Liver (tissue), 9 donors: ENCODE data around the gene SPATC1L. TPM values are rescaled to one million over a fixed set of nuclear protein-coding genes. Genes with fewer than 3 reads are reported as not detected.
A peak's percentile ranks its signal among the peaks of the same experiment; 100 is the strongest.

Source experiments
- DNase-seq: peaks from one replicate; pipeline ENCODE4 v3.0.0-alpha.2; 2017; ENCODE audit warnings: low spot score
- H3K27ac ChIP-seq, 2 donors: one replicate each; pipeline ENCODE4 v1.7.0; 2013; ENCODE audit warnings: inconsistent platforms in 2 of 2, low read length in 2 of 2, control low read depth in 1 of 2, low read depth in 1 of 2, mild to moderate bottlenecking in 1 of 2
- H3K27me3 ChIP-seq, 4 donors: one replicate each; pipeline versions ENCODE4 v1.6.1 to v1.7.0; 2013; ENCODE audit warnings: low read length in 3 of 4, inconsistent platforms in 1 of 4, mild to moderate bottlenecking in 1 of 4, moderate library complexity in 1 of 4; ENCODE audit not compliant: control insufficient read depth in 4 of 4, insufficient read depth in 4 of 4
- H3K36me3 ChIP-seq, 4 donors: one replicate each; pipeline versions ENCODE4 v1.6.1 to v1.7.0; 2013; ENCODE audit warnings: low read length in 3 of 4, mild to moderate bottlenecking in 3 of 4, low read depth in 1 of 4, moderate library complexity in 1 of 4; ENCODE audit not compliant: control insufficient read depth in 4 of 4, insufficient read depth in 3 of 4
- H3K4me1 ChIP-seq, 4 donors: one replicate each; pipeline versions ENCODE4 v1.6.1 to v1.7.0; 2013; ENCODE audit warnings: low read length in 3 of 4, mild to moderate bottlenecking in 3 of 4, moderate library complexity in 1 of 4; ENCODE audit not compliant: control insufficient read depth in 4 of 4, insufficient read depth in 4 of 4
- H3K4me3 ChIP-seq, 3 donors: one replicate each; pipeline versions ENCODE4 v1.6.1 to v1.7.0; 2013; ENCODE audit warnings: low read length in 3 of 3, control low read depth in 1 of 3, low read depth in 1 of 3, mild to moderate bottlenecking in 1 of 3
- H3K9ac ChIP-seq, 2 donors: one replicate each; pipeline ENCODE4 v1.7.0; 2013; ENCODE audit warnings: low read length in 2 of 2, mild to moderate bottlenecking in 2 of 2, moderate library complexity in 2 of 2, control low read depth in 1 of 2, low read depth in 1 of 2
- H3K9me3 ChIP-seq, 4 donors: one replicate each; pipeline versions ENCODE4 v1.6.1 to v1.7.0; 2013; ENCODE audit warnings: low read length in 3 of 4; ENCODE audit not compliant: control insufficient read depth in 4 of 4
- ATF3 ChIP-seq: IDR thresholded peaks from 2 replicates; pipeline ENCODE4 v1.6.1; 2016; ENCODE audit warnings: antibody characterized with exemption
- CTCF ChIP-seq: fragments of 150-350 bp; IDR thresholded peaks from 2 replicates; pipeline ENCODE4 v1.5.1; 2017; ENCODE audit warnings: improper control_type of control experiment, low read depth, low read length; ENCODE audit not compliant: missing input control
- EGR1 ChIP-seq, 2 donors: IDR thresholded peaks; 2 replicates each; pipeline ENCODE4 v1.6.1; 2016 to 2018; ENCODE audit warnings: antibody characterized with exemption in 2 of 2, low read depth in 2 of 2
- FOXA1 ChIP-seq: IDR thresholded peaks from 2 replicates; pipeline ENCODE4 v1.6.1; 2016; ENCODE audit warnings: antibody characterized with exemption
- GABPA ChIP-seq, 2 donors: IDR thresholded peaks in 1 of 2; conservative IDR thresholded peaks in 1 of 2; 2 replicates each; pipeline ENCODE4 v1.6.1; 2016; ENCODE audit warnings: antibody characterized with exemption in 2 of 2, mild to moderate bottlenecking in 1 of 2, moderate library complexity in 1 of 2
- HNF4A ChIP-seq, 2 donors: conservative IDR thresholded peaks; 2 replicates each; pipeline ENCODE4 v1.6.1; 2016; ENCODE audit warnings: antibody characterized with exemption in 2 of 2, mild to moderate bottlenecking in 2 of 2
- HNF4G ChIP-seq: IDR thresholded peaks from 2 replicates; pipeline ENCODE4 v1.6.1; 2016; ENCODE audit warnings: antibody characterized with exemption
- JUND ChIP-seq, 2 donors: IDR thresholded peaks; 2 replicates each; pipeline ENCODE4 v1.6.1; 2016; ENCODE audit warnings: antibody characterized with exemption in 2 of 2
- MAX ChIP-seq: IDR thresholded peaks from 2 replicates; pipeline ENCODE4 v1.6.1; 2016; ENCODE audit warnings: antibody characterized with exemption
- NR2F2 ChIP-seq: IDR thresholded peaks from 2 replicates; pipeline ENCODE4 v1.6.1; 2016; ENCODE audit warnings: antibody characterized with exemption
- RAD21 ChIP-seq, 2 donors: IDR thresholded peaks; 2 replicates each; pipeline ENCODE4 v1.6.1; 2016; ENCODE audit warnings: antibody characterized with exemption in 2 of 2, mild to moderate bottlenecking in 2 of 2
- REST ChIP-seq: IDR thresholded peaks from 2 replicates; pipeline ENCODE4 v1.6.1; 2016; ENCODE audit warnings: antibody characterized with exemption, mild to moderate bottlenecking
- RXRA ChIP-seq, 2 donors: IDR thresholded peaks; 2 replicates each; pipeline ENCODE4 v1.6.1; 2017 to 2018; ENCODE audit warnings: antibody characterized with exemption in 2 of 2, mild to moderate bottlenecking in 1 of 2
- SP1 ChIP-seq: IDR thresholded peaks from 2 replicates; pipeline ENCODE4 v1.6.1; 2018; ENCODE audit warnings: antibody characterized with exemption, mild to moderate bottlenecking
- TAF1 ChIP-seq: conservative IDR thresholded peaks from 2 replicates; pipeline ENCODE4 v1.6.1; 2016; ENCODE audit warnings: antibody characterized with exemption, mild to moderate bottlenecking
- YY1 ChIP-seq: IDR thresholded peaks from 2 replicates; pipeline ENCODE4 v1.6.1; 2016; ENCODE audit warnings: antibody characterized with exemption, mild to moderate bottlenecking
- ZBTB33 ChIP-seq: IDR thresholded peaks from 2 replicates; pipeline ENCODE4 v1.6.1; 2016; ENCODE audit warnings: antibody characterized with exemption
- WGBS: extraction: QIAGEN DNeasy Blood & Tissue Kit; methylation state at CpG from one replicate; pipeline ENCODE4 v1.1.7; 2013; 5-methylcytosine and 5-hydroxymethylcytosine counted together
- polyA plus RNA-seq, 2 donors: library from polyadenylated mRNA; stranded (reverse) in 1 of 2; unstranded in 1 of 2; fragments of 200-250 nt in 1 of 2; fragments of >200 nt in 1 of 2; fragmentation: Nextera tagmentation in 1 of 2; extraction: Ambion mirVana in 1 of 2; gene quantifications; one replicate each; pipeline versions ENCODE4 v1.2.1 to v1.2.3, GENCODE V29; 2013 to 2015
- total RNA-seq, 2 donors: library from RNA; depleted of rRNA; stranded (reverse); fragments of >200 nt; gene quantifications; one replicate each; pipeline ENCODE4 v1.2.3, GENCODE V29; 2014
- donor health status: healthy.
- donor health status: healthy.
- donor health status: healthy.
- donor health status: healthy.
- donor health status: healthy.

Gene SPATC1L
- total and polyA plus RNA-seq, 4 donors, result 0.33 to 3.5 (median 0.79) TPM

- no peak for DNase-seq
- no peak overlapping the region for H3K4me3 ChIP-seq
- H3K27me3 ChIP-seq, result no peaks in the 10 kb centered on the region
- 93% methylated on average over 10 of the region's 10 CpGs for WGBS
- no peaks in the 10 kb centered on the region for H3K9me3 ChIP-seq
- no peak for TF ChIP-seq NR2F2
- TF ChIP-seq REST, result no peak
- TF ChIP-seq YY1, result no peak
- no peak for TF ChIP-seq ATF3
- TF ChIP-seq HNF4G, result no peak
- no peak for TF ChIP-seq TAF1
- no peak for TF ChIP-seq RAD21 (IDR thresholded peaks at IDR 0.05)
- TF ChIP-seq HNF4A (conservative IDR thresholded peaks at IDR 0.05), result no peak
- TF ChIP-seq FOXA1, result no peak
- TF ChIP-seq CTCF, result no peak
- TF ChIP-seq RXRA (IDR thresholded peaks at IDR 0.05), result no peak
- no peak for TF ChIP-seq MAX
- no peak for TF ChIP-seq EGR1 (IDR thresholded peaks at IDR 0.05; ENCODE audit: low read depth in 2 of 2)
- H3K4me1 ChIP-seq, result peaks cover 4 to 37% (median 15%) of the 10 kb centered on the region in 4 donors
- peak overlapping the region; percentile 83 to 92 for H3K27ac ChIP-seq
- peaks cover 0 to 6% (median 2%) of the 10 kb centered on the region in 4 donors for H3K36me3 ChIP-seq
- H3K9ac ChIP-seq, result peak overlapping the region in 1 of 2 donors; percentile 34
Measured at GRCh38 chr21:46156678-46157077, 27.6 kb downstream of the SPATC1L start.

GRCh38 chr21:46156378-46156645, 27.9 kb downstream of the SPATC1L start:
- Histone ChIP-seq H3K27me3 (no peaks in the 10 kb centered on the region), H3K27ac (peak overlapping the region; percentile 83 to 92), H3K9me3 (no peaks in the 10 kb centered on the region), H3K36me3 (peaks cover 0 to 6% (median 2%) of the 10 kb centered on the region in 4 donors), H3K4me3 (no peak overlapping the region), H3K4me1 (peaks cover 4 to 39% (median 15%) of the 10 kb centered on the region in 4 donors), H3K9ac (peak overlapping the region in 1 of 2 donors; percentile 34)
- 71% methylated on average over 7 of the region's 7 CpGs for WGBS
- no peak for DNase-seq
- no peak for TF ChIP-seq TAF1
- no peak for TF ChIP-seq SP1
- no peak for TF ChIP-seq CTCF
- TF ChIP-seq RXRA (IDR thresholded peaks at IDR 0.05), result no peak
- TF ChIP-seq FOXA1, result no peak
- no peak for TF ChIP-seq EGR1 (IDR thresholded peaks at IDR 0.05; ENCODE audit: low read depth in 2 of 2)
- no peak for TF ChIP-seq NR2F2
- TF ChIP-seq RAD21 (IDR thresholded peaks at IDR 0.05), result no peak
- no peak for TF ChIP-seq YY1
- no peak for TF ChIP-seq JUND (IDR thresholded peaks at IDR 0.05)
- no peak for TF ChIP-seq ZBTB33
- no peak for TF ChIP-seq MAX
- TF ChIP-seq GABPA (IDR thresholded peaks at IDR 0.05 in 1 of 2, conservative IDR thresholded peaks at IDR 0.05 in 1 of 2), result no peak
